AG08395 (cell line): ENCODE data around the gene SH3GL1.

ENCODE experiments used
- DNase-seq: peaks from one replicate; pipeline ENCODE4 v3.0.0; 2012; ENCODE audit warnings: mixed read lengths, low spot score

The SH3GL1 gene

DNA sequence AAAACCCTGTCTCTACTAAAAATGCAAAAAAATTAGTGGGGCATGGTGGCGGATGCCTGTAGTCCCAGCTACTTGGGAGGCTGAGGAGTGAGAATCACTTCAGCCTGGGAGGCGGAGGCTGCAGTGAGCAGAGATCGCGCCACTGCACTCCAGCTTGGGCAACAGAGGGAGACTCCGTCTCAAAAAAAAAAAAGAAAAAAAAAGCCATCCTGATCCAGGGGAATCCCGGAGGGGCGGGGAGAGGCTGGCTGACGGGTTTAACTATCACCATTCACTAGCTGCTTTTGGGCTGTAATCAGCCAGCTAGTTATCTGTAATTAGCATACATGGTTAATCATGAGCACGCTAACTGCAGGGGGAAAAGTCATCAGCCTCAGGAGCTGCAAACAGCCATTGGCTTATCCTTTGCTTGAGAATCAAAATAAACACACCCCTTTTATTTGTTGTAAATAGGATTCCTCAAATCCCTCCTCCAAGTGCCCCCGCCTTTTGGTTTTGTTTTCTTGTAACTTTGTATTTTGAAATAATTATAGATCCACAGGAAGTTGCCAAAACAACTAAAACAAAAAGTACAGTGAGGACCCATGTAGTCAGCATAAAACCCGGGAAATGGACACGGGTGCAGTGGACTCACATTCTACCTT lies 86.4 kb downstream of the SH3GL1 start:
- no peak for DNase-seq
